Anterior cingulate cortex (tissue), 58 donors: ENCODE results near the gene CDHR5.

Source experiments
- DNase-seq, 58 donors: peaks; one replicate each; lab custom pipeline; 2025; lab: John Stamatoyannopoulos, UW

Gene CDHR5

GRCh38 chr11:573146-573759, 51.5 kb downstream of the CDHR5 start:
- no peak for DNase-seq

GRCh38 chr11:571802-572185, 53.0 kb downstream of the CDHR5 start:
- DNase-seq, result no peak

- DNase-seq, result no peak
These were observed 55.4 kb downstream of the CDHR5 start for GRCh38 chr11:569158-569885.

GRCh38 chr11:568306-569157, 56.2 kb downstream of the CDHR5 start:
- DNase-seq, result peak; percentile 15 to 94 (median 83)

GRCh38 chr11:567629-568292, 57.0 kb downstream of the CDHR5 start:
- peak in 1 of 58 donors; percentile 36 for DNase-seq

GRCh38 chr11:567011-567628, 57.6 kb downstream of the CDHR5 start:
- no peak for DNase-seq
